ENCODE results near the gene HSPA12A. TPM values are rescaled to one million over a fixed set of nuclear protein-coding genes. Genes with fewer than 3 reads are reported as not detected.

The HSPA12A gene
- polyA plus RNA-seq, 6 donors from 2014 or later: 0.29 to 2.2 (median 0.51) TPM; not detected in 2

GRCh38 chr10:116648903-116649302, 93.5 kb downstream of the HSPA12A start:
- H3K27me3 Mint-ChIP-seq: peaks cover 0 to 2% (median 0%) of the 10 kb centered on the region in 3 donors
- no peak overlapping the region for H3K4me3 Mint-ChIP-seq
- H3K36me3 Mint-ChIP-seq: no peaks in the 10 kb centered on the region
- H3K9me3 Mint-ChIP-seq: peaks cover 6 to 26% (median 13%) of the 10 kb centered on the region in 7 donors
- ATAC-seq (ENCODE audit: low read depth in 2 of 2) (no peak), DNase-seq (no peak)
- H3K4me1 Mint-ChIP-seq: no peaks in the 10 kb centered on the region
- H3K27ac Mint-ChIP-seq: no peak overlapping the region

- Mint-ChIP-seq H3K4me1 (no peaks in the 10 kb centered on the region), H3K9me3 (peaks cover 10 to 26% (median 14%) of the 10 kb centered on the region in 7 donors), H3K4me3 (no peak overlapping the region), H3K36me3 (no peaks in the 10 kb centered on the region), H3K27ac (no peak overlapping the region), H3K27me3 (peaks cover 0 to 4% (median 0%) of the 10 kb centered on the region in 3 donors)
- ATAC-seq (ENCODE audit: low read depth in 2 of 2): no peak
- no peak for DNase-seq
Measured at GRCh38 chr10:116646502-116646901, 95.9 kb downstream of the HSPA12A start.

GRCh38 chr10:116637830-116638229, 104.5 kb downstream of the HSPA12A start:
- ATAC-seq (ENCODE audit: low read depth in 2 of 2) (no peak), DNase-seq (no peak)
- H3K9me3 Mint-ChIP-seq: peaks cover 0 to 17% (median 7%) of the 10 kb centered on the region in 7 donors
- H3K27ac Mint-ChIP-seq: no peak overlapping the region
- H3K4me3 Mint-ChIP-seq: no peak overlapping the region
- H3K4me1 Mint-ChIP-seq: no peaks in the 10 kb centered on the region
- no peaks in the 10 kb centered on the region for H3K36me3 Mint-ChIP-seq
- H3K27me3 Mint-ChIP-seq: no peaks in the 10 kb centered on the region

- H3K4me3 Mint-ChIP-seq: no peak overlapping the region
- H3K36me3 Mint-ChIP-seq: no peaks in the 10 kb centered on the region
- DNase-seq (no peak), ATAC-seq (ENCODE audit: low read depth in 2 of 2) (no peak)
- H3K4me1 Mint-ChIP-seq: no peaks in the 10 kb centered on the region
- no peaks in the 10 kb centered on the region for H3K27me3 Mint-ChIP-seq
- H3K9me3 Mint-ChIP-seq: peaks cover 0 to 13% (median 7%) of the 10 kb centered on the region in 7 donors
- no peak overlapping the region for H3K27ac Mint-ChIP-seq
Measured at GRCh38 chr10:116636976-116637375, 105.4 kb downstream of the HSPA12A start.

- no peak for ATAC-seq (ENCODE audit: low read depth in 2 of 2)
- H3K4me3 Mint-ChIP-seq: no peak overlapping the region
- peak overlapping the region in 1 of 6 donors; percentile 1 for H3K27ac Mint-ChIP-seq
Measured at GRCh38 chr10:116636385-116636784, 106.0 kb downstream of the HSPA12A start.

GRCh38 chr10:116634126-116634975, 108.0 kb downstream of the HSPA12A start:
- no peaks in the 10 kb centered on the region for H3K36me3 Mint-ChIP-seq

More at GRCh38 chr10:116636385-116636784, 106.0 kb downstream of the HSPA12A start:
- Mint-ChIP-seq H3K36me3 (no peaks in the 10 kb centered on the region), H3K27me3 (no peaks in the 10 kb centered on the region), H3K4me1 (no peaks in the 10 kb centered on the region), H3K9me3 (peaks cover 0 to 13% (median 7%) of the 10 kb centered on the region in 7 donors)
- DNase-seq: no peak

GRCh38 chr10:116633216-116633600, 109.2 kb downstream of the HSPA12A start:
- H3K9me3 Mint-ChIP-seq: peaks cover 0 to 11% (median 2%) of the 10 kb centered on the region in 7 donors
- no peaks in the 10 kb centered on the region for H3K36me3 Mint-ChIP-seq
- no peak overlapping the region for H3K4me3 Mint-ChIP-seq
- no peaks in the 10 kb centered on the region for H3K4me1 Mint-ChIP-seq
- H3K27me3 Mint-ChIP-seq: peaks cover 0 to 14% (median 4%) of the 10 kb centered on the region in 3 donors
- no peak for DNase-seq
- H3K27ac Mint-ChIP-seq: no peak overlapping the region
- ATAC-seq (ENCODE audit: low read depth in 2 of 2): no peak

More at GRCh38 chr10:116634126-116634975, 108.0 kb downstream of the HSPA12A start:
- peaks cover 0 to 2% (median under 1%) of the 10 kb centered on the region in 3 donors for H3K27me3 Mint-ChIP-seq
- no peak overlapping the region for H3K27ac Mint-ChIP-seq
- no peak for DNase-seq
- H3K4me1 Mint-ChIP-seq: no peaks in the 10 kb centered on the region
- peaks cover 0 to 11% (median 2%) of the 10 kb centered on the region in 7 donors for H3K9me3 Mint-ChIP-seq
- ATAC-seq (ENCODE audit: low read depth in 2 of 2): no peak
- H3K4me3 Mint-ChIP-seq: no peak overlapping the region

GRCh38 chr10:116632596-116633215, 109.7 kb downstream of the HSPA12A start:
- no peak overlapping the region for H3K27ac Mint-ChIP-seq
- DNase-seq (no peak), ATAC-seq (ENCODE audit: low read depth in 2 of 2) (no peak)
- no peaks in the 10 kb centered on the region for H3K4me1 Mint-ChIP-seq
- peaks cover 0 to 11% (median 2%) of the 10 kb centered on the region in 7 donors for H3K9me3 Mint-ChIP-seq
- H3K27me3 Mint-ChIP-seq: peaks cover 0 to 18% (median 4%) of the 10 kb centered on the region in 3 donors
- no peaks in the 10 kb centered on the region for H3K36me3 Mint-ChIP-seq
- H3K4me3 Mint-ChIP-seq: no peak overlapping the region

- Mint-ChIP-seq H3K4me3 (no peak overlapping the region), H3K4me1 (no peaks in the 10 kb centered on the region), H3K36me3 (no peaks in the 10 kb centered on the region), H3K9me3 (peaks cover 0 to 11% (median 2%) of the 10 kb centered on the region in 7 donors), H3K27me3 (peaks cover 4 to 18% (median 4%) of the 10 kb centered on the region in 3 donors), H3K27ac (no peak overlapping the region)
- DNase-seq: no peak
- ATAC-seq (ENCODE audit: low read depth in 2 of 2): no peak
Measured at GRCh38 chr10:116631871-116632295, 110.5 kb downstream of the HSPA12A start.

GRCh38 chr10:116630020-116630419, 112.3 kb downstream of the HSPA12A start:
- ATAC-seq (ENCODE audit: low read depth in 2 of 2): no peak
- H3K4me3 Mint-ChIP-seq: peak overlapping the region in 1 of 8 donors; percentile 48
- H3K4me1 Mint-ChIP-seq: no peaks in the 10 kb centered on the region
- peaks cover 16 to 30% (median 16%) of the 10 kb centered on the region in 3 donors for H3K27me3 Mint-ChIP-seq
- H3K9me3 Mint-ChIP-seq: peaks cover 0 to 6% (median 1%) of the 10 kb centered on the region in 7 donors
- no peaks in the 10 kb centered on the region for H3K36me3 Mint-ChIP-seq
- DNase-seq: no peak
- H3K27ac Mint-ChIP-seq: no peak overlapping the region

GRCh38 chr10:116629340-116629739, 113.0 kb downstream of the HSPA12A start:
- H3K9me3 Mint-ChIP-seq: peaks cover 0 to 5% (median 1%) of the 10 kb centered on the region in 7 donors
- H3K27me3 Mint-ChIP-seq: peaks cover 16 to 30% (median 16%) of the 10 kb centered on the region in 3 donors
- ATAC-seq (ENCODE audit: low read depth in 2 of 2) (no peak), DNase-seq (no peak)
- H3K36me3 Mint-ChIP-seq: no peaks in the 10 kb centered on the region
- no peaks in the 10 kb centered on the region for H3K4me1 Mint-ChIP-seq
- no peak overlapping the region for H3K27ac Mint-ChIP-seq
- no peak overlapping the region for H3K4me3 Mint-ChIP-seq

- Mint-ChIP-seq H3K27me3 (peaks cover 16 to 33% (median 23%) of the 10 kb centered on the region in 3 donors), H3K4me3 (no peak overlapping the region), H3K4me1 (no peaks in the 10 kb centered on the region), H3K27ac (no peak overlapping the region), H3K9me3 (peaks cover 0 to 2% (median 1%) of the 10 kb centered on the region in 7 donors), H3K36me3 (no peaks in the 10 kb centered on the region)
- DNase-seq (no peak), ATAC-seq (ENCODE audit: low read depth in 2 of 2) (no peak)
Measured at GRCh38 chr10:116627386-116627933, 114.9 kb downstream of the HSPA12A start.

- peaks cover 16 to 37% (median 25%) of the 10 kb centered on the region in 3 donors for H3K27me3 Mint-ChIP-seq
- ATAC-seq (ENCODE audit: low read depth in 2 of 2): no peak
- H3K27ac Mint-ChIP-seq: no peak overlapping the region
- DNase-seq: no peak
- H3K9me3 Mint-ChIP-seq: peaks cover 0 to 8% (median 1%) of the 10 kb centered on the region in 7 donors
- H3K4me3 Mint-ChIP-seq: no peak overlapping the region
- H3K4me1 Mint-ChIP-seq: no peaks in the 10 kb centered on the region
- H3K36me3 Mint-ChIP-seq: no peaks in the 10 kb centered on the region
Measured at GRCh38 chr10:116626815-116627214, 115.6 kb downstream of the HSPA12A start.
